CD4-positive, alpha-beta T cell treated with Interleukin-10 for 1 hour (primary cell): Measurements from ENCODE around the gene CTSA.
"Not testable (repeated sequence)": the region's sequence is repeated elsewhere in the genome, so short reads cannot be mapped to it uniquely, and the experiment has no call there.

Experiments
- DNase-seq: peaks from one replicate; pipeline ENCODE4 v3.0.0-alpha.2; 2020

The CTSA gene

DNA sequence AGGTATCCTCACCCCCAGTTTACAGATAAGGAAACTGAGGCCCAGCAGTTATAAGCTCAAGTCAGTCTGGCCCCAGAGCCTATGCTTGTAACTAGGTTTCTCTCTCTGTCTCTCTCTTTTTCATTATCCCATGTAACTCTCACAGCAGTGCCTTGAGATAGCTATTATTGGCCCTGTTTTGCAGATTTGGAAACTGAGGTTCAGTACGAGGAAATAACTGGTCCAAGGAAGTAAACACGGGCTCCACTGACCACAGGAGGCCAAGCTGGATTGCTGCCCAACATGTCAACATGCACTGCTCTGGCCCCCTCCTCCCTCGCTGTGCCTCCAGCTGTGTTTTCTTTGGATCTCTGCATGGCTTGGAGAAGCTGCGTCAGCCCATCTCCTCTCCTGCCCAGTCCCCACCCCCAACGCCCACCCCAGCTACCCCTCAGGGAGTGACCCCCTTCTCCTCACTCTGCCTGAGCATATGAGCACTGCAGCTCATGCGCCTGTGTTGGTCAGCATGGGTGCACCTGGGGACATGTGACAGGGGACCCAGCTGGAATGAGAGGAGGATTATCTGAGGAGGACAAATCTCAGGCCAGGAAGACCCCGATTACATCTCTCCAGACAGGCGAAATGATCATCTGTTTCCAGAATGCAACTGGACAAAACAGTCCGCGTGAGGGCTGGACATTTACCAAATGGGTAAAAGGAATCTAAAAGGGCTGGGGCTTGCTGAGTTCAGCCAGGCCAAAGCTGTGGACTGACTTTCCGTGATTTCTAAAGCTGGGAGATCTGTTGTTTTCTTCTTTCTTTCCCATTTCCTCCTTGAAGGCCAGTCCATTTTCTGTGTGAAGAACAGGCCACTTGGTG is 28.6 kb downstream of the CTSA start:
- DNase-seq = no peak

DNA sequence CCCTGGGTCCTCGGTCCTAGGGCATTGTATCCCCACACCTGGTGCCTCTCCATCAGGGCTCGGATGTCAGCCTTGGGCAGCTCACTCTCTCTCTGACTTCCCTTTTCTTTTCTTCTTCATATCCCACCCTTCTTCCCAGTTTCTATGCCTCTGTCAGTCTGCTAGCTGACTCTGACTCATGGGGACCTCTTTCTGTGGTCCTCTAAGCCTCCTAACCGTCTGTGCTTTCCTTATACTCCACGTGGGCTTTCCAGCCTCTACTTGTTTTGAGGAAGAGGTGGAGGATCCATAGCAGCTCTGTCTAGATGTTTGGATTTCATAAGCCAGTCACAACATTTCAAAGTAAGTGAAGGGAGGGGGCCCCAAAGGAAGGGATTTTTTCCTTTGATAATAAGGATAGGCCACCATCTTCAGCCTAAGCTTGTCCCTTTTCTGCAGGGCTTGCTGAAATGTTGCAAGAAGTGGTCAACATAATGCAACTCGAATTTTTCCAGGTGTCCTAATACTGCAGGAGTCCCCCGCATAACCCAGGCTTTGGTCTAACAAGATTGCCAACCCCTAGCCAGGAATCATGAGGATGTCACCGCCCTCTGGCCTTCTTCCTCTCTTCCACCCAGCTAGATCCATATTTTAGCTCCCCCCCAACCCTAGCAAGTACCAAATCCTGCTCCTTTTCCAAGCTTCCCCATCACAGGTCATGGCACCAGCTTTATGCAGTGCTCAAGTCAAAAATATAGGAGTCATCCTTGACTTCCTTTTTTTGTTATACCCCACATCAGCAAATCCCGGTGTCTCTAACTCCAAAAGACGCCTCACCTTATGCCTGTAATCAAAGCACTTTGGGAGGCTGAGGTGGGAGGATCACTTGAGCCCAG is 29.6 kb downstream of the CTSA start:
- no peak for DNase-seq

DNA sequence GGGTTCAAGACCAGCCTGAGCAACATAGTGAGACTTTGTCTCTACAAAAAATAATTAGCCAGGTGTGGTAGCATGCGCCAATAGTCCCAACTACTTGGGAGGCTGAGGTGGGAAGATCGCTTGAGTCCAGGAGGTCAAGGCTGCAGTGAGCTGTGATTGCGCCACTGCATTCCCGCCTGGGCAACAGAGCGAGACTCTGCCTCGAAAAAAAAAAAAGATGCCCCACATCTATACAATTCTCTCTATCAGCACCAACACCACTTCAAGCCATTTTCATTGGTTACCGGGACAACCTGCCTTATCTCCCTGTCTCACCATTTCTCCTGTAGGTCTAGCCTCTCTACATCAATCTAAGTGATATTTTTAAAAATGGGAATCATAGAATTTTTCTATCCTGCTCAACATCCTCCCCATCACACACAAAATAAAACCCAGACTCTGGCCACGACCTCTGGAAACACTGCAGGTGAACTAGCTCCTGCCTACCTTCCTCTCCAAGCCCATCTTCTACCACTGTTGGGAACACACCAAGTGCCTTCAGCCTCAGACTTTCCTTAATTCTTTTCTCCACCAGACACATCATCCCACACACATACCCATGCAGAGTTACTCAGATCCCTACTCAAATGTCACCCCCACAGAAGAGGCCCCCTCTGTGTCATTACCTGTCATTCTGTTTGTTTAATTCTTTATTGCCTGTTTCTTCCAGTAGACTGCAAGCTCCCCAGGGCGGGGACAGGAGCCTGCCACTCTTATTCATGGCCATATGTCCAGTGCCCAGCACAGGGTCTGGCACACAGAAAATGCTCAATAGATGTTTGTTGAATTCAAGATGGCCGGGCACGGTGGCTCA is 30.4 kb downstream of the CTSA start:
- DNase-seq = no peak

DNA sequence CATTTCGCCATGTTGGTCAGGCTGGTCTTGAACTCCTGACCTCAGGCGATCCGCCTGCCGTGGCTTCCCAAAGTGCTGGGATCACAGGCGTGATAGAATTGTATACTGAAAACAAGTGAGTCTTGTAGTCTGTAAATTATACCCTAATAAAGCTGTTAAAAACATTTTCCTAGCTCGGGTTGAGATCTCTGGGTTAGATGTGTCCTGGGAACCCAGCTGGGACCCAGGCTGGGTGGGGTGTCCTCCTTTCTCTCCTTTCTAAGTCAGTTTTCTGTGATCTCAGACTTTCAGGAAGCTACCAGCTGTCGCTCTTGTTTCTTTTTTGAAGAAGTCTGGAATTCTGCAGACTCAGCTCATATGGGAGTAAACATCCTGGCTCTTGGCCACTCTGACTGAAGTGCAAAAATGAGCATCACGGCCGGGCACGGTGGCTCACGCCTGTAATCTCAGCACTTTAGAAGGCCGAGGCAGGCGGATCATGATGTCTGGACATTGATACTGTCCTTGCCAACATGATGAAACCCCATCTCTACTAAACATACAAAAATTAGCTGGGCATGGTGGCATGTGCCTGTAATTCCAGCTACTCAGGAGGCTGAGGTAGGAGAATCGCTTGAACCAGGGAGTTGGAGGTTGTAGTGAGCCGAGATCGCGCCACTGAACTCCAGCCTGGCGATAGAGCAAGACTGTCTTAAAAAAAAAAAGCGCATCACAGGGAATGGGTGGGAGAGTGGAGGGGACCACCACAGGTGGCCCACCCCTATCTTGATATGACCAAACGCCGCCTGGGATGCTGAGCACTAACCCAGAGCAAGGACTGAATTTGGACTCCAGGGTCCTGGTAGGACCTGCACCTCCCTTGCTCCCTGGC is 33.5 kb downstream of the CTSA start:
- no peak for DNase-seq

DNA sequence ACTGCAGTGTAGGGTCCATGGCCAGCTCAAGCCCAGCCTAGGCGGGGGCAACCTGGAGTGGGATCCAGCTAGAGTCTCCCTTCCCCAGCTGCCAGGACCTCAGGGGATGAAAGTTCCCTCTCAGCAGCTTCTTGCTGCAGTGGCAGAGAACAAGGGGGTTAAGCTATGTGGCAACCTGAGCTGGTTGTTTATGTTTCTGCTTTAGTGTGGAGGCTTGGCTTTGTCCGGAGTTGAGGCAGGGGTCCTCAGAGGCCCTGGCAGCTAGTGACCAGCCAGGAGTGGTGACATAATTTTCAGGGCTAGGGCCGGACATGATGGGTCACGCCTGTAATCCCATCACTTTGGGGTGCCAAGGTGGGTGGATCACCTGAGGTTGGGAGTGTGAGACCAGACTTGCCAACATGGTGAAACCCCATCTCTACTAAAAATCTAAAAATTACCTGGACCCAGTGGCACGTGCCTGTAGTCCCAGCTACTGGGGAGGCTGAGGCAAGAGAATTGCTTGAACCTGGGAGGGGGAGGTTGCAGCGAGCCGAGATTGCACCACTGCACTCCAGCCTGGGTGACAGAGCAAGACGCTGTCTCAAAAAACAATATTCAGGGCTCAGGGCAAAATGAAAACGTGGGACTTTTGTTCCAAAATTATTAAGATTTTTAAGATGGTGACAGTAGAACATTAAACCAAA is 34.8 kb downstream of the CTSA start:
- no peak for DNase-seq

DNA sequence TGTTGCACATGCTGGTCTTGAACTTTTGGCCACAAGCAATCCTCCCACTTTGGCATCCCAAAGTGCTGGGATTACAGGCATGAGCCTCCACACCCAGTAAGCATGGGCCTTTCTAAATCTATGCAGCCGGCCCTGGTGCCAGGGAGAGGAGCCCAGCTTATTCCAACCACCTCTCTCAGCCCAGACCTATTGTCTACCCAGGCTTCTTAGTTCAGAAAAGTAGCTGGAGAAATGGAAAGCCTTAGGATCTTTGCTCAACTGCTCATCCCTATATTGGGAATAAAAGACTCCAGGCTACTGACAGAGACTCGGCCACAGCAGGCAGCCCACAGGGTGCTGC is 35.6 kb downstream of the CTSA start:
- no peak for DNase-seq

DNA sequence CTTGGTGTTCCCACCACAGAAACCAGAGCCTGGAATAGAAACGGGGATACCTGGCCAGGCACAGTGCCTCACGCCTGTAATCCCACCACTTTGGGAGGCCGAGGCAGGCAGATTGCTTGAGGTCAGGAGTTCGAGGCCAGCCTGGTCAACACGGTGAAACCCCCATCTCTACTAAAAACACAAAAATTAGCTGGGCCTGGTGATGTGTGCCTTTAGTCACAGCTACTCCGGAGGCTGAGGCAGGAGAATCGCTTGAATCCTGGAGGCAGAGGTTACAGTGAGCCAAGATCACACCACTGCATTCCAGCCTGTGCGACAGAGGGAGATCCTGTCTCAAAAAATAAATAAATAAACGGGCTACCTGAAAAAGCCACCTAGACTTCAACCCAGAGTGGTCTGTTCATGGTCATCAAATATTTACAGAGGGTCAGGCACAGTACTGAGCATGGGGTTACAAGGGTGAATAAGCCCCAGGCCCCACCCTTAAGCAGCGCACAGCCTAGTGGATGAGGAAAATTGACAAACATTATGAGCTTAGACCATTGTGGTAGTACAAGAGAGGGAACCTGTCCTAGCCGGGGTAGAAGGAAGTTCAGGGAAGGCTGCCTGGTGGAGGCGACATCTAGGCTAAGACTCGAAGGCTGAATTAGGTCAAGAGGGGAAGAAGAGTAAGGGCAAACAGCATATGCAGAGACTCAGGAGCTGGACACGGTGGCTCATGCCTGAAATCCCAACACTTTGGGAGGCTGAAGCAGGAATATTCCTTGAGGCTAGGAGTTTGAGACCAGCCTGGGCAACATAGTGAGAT is 36.1 kb downstream of the CTSA start:
- no peak for DNase-seq

DNA sequence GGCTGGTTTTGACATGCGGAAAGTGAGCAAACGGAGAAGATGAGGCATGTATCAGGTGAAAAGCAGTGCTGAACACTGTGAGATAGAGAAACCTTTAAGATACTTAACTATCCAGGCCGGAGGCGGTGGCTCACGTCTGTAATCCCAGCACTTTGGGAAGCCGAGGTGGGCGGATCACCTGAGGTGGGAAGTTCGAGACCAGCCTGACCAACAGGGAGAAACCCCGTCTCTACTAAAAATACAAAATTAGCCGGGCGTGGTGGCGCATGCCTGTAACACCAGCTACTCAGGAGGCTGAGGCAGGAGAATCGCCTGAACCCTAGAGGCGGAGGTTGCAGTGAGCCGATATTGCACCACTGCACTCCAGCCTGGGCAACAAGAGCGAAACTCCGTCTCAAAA is 40.5 kb downstream of the CTSA start:
- not testable (repeated sequence) for DNase-seq

DNA sequence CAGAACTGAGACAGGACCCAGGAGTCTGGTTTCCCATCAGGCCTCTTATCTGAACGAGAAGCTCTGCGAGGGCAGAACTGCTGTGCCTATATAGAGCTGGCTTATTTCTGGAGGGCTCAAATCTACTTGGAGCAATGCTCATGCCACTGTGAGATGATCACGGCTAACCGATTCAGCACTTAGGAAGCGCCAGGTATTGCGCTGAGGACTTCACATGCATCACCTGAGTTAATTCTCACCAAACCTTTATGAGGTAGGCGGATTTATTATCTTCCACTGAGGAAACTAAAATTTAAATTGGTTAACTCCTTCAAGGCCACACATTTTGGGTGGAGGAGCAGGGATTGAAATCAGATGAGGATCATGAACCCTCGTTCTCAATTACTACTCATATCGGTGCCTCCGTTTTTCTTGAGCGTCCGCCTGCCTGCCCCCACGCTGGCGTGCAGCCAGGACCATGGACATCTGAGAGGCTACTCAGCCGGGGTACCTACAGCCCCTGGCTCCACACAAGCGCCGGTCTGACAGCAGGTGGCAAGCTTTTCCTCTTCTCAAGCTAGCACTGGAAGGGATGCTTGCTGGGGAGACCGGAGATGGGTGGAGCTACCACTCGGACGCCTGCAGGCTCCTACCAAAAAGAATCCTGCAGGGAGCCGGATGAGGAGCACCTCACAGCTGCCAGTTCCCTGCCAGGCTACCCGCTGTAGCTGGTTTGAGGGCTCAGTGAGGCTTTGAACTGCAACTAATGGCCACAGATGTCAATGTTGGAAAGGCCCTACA is 42.3 kb downstream of the CTSA start:
- DNase-seq = peak; percentile 70

DNA sequence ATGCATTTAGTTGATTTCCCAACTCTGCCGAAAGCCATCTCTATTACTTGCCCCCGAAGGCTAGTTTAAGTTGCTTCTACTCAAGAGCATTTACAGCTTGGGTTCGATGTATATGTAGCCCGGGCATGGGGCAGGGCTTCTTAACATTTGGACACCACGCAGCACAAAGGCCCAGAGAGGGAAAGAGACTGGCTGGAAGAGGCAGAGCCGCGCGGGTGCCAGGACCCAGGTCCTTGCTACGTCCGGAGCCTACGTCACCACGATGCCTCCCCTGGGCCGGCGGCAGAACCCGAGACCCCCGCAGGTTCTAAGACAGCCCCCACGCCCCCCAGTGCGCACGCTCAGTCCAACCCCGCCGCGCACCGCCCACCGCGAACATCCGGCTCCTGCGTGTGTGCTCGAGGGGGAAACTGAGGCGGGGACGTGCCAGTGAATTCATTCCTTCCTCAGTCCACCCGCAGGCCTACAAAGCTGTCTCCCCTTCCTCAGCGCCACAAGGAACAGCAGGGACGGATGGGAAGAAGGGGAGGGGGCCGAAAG is 43.0 kb downstream of the CTSA start:
- DNase-seq = peak; percentile 64

DNA sequence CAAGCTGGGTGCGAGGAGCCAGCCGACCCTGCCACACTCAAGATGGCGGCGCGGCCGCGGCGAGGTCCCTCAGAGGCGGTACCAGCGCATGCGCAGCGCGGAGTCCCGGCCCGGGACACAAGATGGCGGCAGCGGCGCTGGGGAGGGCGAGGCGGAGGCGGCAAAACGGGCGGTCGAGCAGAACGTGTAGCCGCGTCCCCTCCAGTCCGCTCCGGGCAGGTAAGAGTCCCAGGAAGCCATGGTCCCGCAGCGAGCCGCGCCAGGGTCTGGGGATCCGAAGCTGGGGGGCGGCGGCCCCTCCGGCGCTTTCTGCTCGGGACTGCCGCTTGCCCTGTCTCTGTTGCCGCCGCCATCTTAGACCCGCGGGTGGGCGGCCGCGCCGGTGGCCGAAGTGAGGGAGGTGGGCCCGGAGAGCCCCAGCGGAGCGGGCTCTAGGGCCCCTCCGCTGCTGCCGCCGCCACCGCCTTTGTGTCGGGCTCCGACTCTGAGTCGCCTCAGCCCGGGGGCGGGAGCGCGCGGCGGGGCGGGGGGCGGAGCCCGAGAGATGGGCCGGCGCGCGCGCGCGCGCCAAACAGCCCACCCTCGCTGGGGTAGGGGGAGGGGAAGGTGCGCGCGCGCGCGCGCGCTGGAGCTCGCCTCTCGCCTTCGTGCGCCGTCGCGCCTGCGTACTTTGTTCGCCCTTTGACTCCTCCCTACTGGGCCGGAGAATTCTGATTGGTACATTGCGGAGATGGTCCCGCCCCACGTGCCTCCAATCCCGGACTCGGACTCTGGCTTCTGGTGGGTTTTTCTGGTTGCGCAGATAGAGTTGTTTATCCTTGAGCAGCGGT is 43.7 kb downstream of the CTSA start, which contains the start of gene PCIF1:
Gene PCIF1 (plus strand): TSS at position 98 of the 830 bp plus-strand sequence. CDS start 4,317 bp downstream, outside the sequence.
- DNase-seq = peak; percentile 99

DNA sequence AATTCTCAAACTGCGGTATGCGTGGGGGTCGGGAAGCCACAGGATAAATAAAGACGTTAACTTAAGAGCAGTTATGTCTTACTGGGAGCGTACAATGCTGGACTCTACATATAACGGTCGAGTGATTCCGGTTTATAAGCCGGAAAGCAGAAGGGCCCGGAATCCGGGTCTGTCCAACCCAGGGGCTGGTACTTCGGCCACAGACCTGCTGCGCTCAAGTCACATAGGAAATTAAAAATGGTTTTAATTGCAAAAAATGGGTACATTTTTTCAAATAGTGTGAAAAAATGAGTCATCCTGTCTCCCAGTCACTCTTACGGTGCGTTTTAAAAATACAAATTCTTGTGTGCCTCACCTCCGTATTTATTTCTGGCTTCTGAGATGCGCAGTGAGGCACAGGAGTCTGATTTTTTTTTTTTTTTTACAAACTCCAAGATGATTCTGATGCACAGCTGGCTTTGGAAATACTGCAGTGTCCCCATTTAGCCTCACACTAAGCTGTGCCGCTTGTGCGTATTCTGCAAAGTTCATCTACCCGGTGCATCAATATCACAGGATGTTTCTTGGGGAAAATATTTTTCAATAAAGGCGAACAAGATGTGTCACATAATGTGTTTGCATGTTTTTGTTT is 44.4 kb downstream of the CTSA start:
- DNase-seq = no peak

DNA sequence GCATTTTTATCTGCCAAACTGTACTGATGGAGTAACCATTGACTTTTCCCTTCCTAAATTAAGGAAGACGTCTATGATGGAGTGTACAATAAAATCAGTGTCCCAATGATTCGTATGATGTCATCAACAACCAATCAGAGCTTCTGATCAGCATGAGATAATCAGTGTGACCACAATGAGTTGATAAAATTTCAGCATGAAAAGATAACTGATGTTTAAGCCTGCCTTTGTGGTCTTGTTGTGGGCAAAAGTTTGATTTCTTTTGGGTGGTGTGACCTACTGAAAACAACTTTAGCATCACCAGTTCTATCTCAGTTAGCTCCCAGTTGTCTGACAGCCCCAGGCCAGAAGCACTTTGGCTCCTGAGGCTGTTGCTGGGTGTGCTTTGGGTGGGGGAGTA is 46.6 kb downstream of the CTSA start:
- DNase-seq = peak; percentile 31

DNA sequence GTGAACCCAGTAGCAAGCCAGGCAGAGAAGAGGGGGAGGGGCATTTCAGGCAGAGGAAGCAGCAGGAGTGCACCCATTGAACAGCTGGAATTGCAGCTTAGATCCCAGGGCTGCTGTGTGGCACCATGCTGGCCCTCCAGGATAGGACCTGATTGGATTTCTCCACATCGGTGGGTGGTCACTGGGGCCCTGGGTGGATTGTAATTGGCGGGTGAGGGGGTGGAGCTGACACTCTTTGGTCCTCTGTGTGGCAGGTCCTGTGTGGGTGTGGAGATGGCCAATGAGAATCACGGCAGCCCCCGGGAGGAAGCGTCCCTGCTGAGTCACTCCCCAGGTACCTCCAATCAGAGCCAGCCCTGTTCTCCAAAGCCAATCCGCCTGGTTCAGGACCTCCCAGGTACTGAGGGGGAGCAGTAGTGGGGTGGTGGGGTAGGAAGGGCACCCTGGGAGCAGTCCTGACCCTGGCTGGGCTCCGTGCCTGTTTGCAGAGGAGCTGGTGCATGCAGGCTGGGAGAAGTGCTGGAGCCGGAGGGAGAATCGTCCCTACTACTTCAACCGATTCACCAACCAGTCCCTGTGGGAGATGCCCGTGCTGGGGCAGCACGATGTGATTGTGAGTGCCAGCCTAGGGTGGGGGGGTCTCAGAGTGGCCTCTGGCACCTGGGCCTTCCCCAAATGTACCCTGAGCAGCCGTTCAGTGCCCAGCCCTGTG is 47.7 kb downstream of the CTSA start:
- DNase-seq = no peak

DNA sequence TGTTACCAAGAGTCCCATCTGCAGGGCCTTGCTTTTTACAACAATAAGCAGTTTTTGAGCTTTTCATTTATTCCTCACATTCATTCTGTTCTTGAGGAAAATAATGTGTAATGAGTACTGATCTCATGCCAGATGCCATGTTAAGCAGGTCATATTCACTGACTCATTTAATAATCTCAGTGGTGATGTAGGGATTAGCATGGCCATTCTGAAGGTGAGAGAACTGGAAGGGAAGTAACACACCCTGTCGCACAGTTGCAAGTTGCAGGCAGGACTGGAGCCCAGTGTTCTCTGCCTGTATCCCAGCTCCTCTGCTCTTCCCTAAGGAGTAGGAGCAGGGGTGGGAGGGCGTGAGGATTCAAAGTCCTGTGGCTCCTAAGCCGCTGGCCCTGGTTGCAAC is 48.9 kb downstream of the CTSA start:
- DNase-seq = no peak

DNA sequence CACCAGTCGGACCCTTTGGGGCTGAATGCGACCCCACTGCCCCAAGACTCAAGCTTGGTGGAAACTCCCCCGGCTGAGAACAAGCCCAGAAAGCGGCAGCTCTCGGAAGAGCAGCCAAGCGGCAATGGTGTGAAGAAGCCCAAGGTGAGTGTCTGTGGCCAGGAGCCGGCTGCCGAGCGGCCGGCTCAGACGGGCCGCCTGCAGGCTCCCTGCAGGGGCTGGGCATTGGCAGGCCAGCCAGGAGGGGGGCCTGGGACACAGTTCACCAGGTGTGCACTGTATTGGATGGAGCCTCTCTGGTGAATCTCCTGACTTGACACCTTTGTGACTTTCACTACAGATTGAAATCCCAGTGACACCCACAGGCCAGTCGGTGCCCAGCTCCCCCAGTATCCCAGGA is 49.3 kb downstream of the CTSA start:
- no peak for DNase-seq

DNA sequence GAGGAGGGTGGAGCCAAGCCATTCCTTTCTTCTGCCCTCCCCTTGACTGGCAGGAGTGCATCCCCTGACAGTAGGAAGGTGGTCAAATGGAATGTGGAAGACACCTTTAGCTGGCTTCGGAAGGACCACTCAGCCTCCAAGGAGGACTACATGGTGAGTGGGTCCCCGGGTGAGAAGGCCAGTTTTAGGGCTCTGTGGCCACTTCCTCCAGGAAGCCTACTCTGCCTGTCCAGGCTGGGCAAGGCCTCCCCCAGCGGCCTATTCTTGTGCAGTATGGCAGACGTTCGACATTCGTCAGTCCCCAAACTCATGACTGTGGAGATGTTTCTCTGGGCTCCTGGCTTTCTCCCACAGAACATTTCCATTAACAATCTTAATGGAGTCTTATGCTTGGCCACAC is 52.5 kb downstream of the CTSA start:
- DNase-seq = no peak
